ENCODE measurements around the gene SPECC1L.

DNA sequence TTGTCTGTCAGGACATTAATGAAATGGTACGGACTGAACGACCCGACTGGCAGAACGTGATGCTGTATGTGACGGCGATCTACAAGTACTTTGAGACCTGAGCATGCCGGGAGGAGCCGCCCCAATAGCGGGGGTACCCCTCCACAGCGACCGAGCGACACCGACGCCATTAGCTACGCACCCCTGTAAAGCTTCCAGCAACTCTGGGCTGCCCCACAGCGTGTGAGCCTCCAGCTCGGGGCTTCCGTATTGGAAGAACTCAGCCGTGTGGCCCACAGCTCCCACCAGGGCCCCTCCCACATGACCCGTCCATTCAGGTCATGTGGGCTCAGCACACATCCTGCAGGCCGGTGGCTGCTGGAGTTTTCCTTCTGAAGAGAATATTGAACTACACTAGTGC is 143.9 kb downstream of the SPECC1L start:
- TF ChIP-seq, protein P1, sequence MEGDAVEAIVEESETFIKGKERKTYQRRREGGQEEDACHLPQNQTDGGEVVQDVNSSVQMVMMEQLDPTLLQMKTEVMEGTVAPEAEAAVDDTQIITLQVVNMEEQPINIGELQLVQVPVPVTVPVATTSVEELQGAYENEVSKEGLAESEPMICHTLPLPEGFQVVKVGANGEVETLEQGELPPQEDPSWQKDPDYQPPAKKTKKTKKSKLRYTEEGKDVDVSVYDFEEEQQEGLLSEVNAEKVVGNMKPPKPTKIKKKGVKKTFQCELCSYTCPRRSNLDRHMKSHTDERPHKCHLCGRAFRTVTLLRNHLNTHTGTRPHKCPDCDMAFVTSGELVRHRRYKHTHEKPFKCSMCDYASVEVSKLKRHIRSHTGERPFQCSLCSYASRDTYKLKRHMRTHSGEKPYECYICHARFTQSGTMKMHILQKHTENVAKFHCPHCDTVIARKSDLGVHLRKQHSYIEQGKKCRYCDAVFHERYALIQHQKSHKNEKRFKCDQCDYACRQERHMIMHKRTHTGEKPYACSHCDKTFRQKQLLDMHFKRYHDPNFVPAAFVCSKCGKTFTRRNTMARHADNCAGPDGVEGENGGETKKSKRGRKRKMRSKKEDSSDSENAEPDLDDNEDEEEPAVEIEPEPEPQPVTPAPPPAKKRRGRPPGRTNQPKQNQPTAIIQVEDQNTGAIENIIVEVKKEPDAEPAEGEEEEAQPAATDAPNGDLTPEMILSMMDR (IDR thresholded peaks at IDR 0.05): no peak
- no peak for TF ChIP-seq POLR2A (IDR thresholded peaks at IDR 0.05)
